ENCODE measurements around the gene YAF2.
"Not testable (repeated sequence)": the region's sequence is repeated elsewhere in the genome, so short reads cannot be mapped to it uniquely, and the experiment has no call there.

The YAF2 gene

GRCh38 chr12:42227525-42227924 is 10.5 kb downstream of the YAF2 start:
- not testable (repeated sequence) for H2AFZ ChIP-seq (ENCODE audit: low read length, unreplicated experiment); H3K27ac ChIP-seq (ENCODE audit: low read depth, low read length)
- peaks cover 24% of the 10 kb centered on the region for H3K79me2 ChIP-seq (ENCODE audit: control insufficient read depth, insufficient read depth, low read length, unreplicated experiment)

GRCh38 chr12:42224501-42224900 is 13.5 kb downstream of the YAF2 start:
- not testable (repeated sequence) for H3K27me3 ChIP-seq (ENCODE audit: insufficient read depth, low read length); H3K27ac ChIP-seq (ENCODE audit: low read depth, low read length); H3K36me3 ChIP-seq (ENCODE audit: insufficient read depth, low read length); H3K4me1 ChIP-seq (ENCODE audit: control insufficient read depth, insufficient read depth, low read length, unreplicated experiment); H3K79me2 ChIP-seq (ENCODE audit: control insufficient read depth, insufficient read depth, low read length, unreplicated experiment); H3K4me3 ChIP-seq (ENCODE audit: low read depth, low read length); H2AFZ ChIP-seq (ENCODE audit: low read length, unreplicated experiment)

More at GRCh38 chr12:42227525-42227924, 10.5 kb downstream of the YAF2 start:
- not testable (repeated sequence) for H3K27me3 ChIP-seq (ENCODE audit: insufficient read depth, low read length); H3K4me3 ChIP-seq (ENCODE audit: low read depth, low read length); H3K36me3 ChIP-seq (ENCODE audit: insufficient read depth, low read length)
- H3K4me1 ChIP-seq (ENCODE audit: control insufficient read depth, insufficient read depth, low read length, unreplicated experiment): peaks cover 12% of the 10 kb centered on the region

- Histone ChIP-seq H3K27ac (ENCODE audit: low read depth, low read length) (no peak overlapping the region), H3K4me1 (ENCODE audit: control insufficient read depth, insufficient read depth, low read length, unreplicated experiment) (peaks cover 6% of the 10 kb centered on the region), H3K79me2 (ENCODE audit: control insufficient read depth, insufficient read depth, low read length, unreplicated experiment) (peaks cover 8% of the 10 kb centered on the region), H2AFZ (ENCODE audit: low read length, unreplicated experiment) (no peak overlapping the region), H3K36me3 (ENCODE audit: insufficient read depth, low read length) (peaks cover 5% of the 10 kb centered on the region), H3K4me3 (ENCODE audit: low read depth, low read length) (no peak overlapping the region), H3K27me3 (ENCODE audit: insufficient read depth, low read length) (no peaks in the 10 kb centered on the region)
Measured at GRCh38 chr12:42222724-42223123, 15.3 kb downstream of the YAF2 start.

GRCh38 chr12:42221726-42222125 is 16.3 kb downstream of the YAF2 start:
- Histone ChIP-seq H3K4me3 (ENCODE audit: low read depth, low read length) (no peak overlapping the region), H3K27me3 (ENCODE audit: insufficient read depth, low read length) (no peaks in the 10 kb centered on the region), H3K27ac (ENCODE audit: low read depth, low read length) (no peak overlapping the region), H3K4me1 (ENCODE audit: control insufficient read depth, insufficient read depth, low read length, unreplicated experiment) (peaks cover 8% of the 10 kb centered on the region), H2AFZ (ENCODE audit: low read length, unreplicated experiment) (no peak overlapping the region), H3K36me3 (ENCODE audit: insufficient read depth, low read length) (peaks cover 5% of the 10 kb centered on the region), H3K79me2 (ENCODE audit: control insufficient read depth, insufficient read depth, low read length, unreplicated experiment) (peaks cover 10% of the 10 kb centered on the region)

- H3K4me1 ChIP-seq (ENCODE audit: control insufficient read depth, insufficient read depth, low read length, unreplicated experiment): peaks cover 8% of the 10 kb centered on the region
- H3K27me3 ChIP-seq (ENCODE audit: insufficient read depth, low read length): no peaks in the 10 kb centered on the region
- no peaks in the 10 kb centered on the region for H3K36me3 ChIP-seq (ENCODE audit: insufficient read depth, low read length)
- no peak overlapping the region for H3K4me3 ChIP-seq (ENCODE audit: low read depth, low read length)
- H3K79me2 ChIP-seq (ENCODE audit: control insufficient read depth, insufficient read depth, low read length, unreplicated experiment): peaks cover 21% of the 10 kb centered on the region
- no peak overlapping the region for H2AFZ ChIP-seq (ENCODE audit: low read length, unreplicated experiment)
- no peak overlapping the region for H3K27ac ChIP-seq (ENCODE audit: low read depth, low read length)
Measured at GRCh38 chr12:42217656-42218055, 20.4 kb downstream of the YAF2 start.

- Histone ChIP-seq H3K27ac (ENCODE audit: low read depth, low read length) (no peak overlapping the region), H2AFZ (ENCODE audit: low read length, unreplicated experiment) (no peak overlapping the region), H3K4me3 (ENCODE audit: low read depth, low read length) (no peak overlapping the region), H3K36me3 (ENCODE audit: insufficient read depth, low read length) (no peaks in the 10 kb centered on the region), H3K27me3 (ENCODE audit: insufficient read depth, low read length) (no peaks in the 10 kb centered on the region), H3K4me1 (ENCODE audit: control insufficient read depth, insufficient read depth, low read length, unreplicated experiment) (peaks cover 8% of the 10 kb centered on the region), H3K79me2 (ENCODE audit: control insufficient read depth, insufficient read depth, low read length, unreplicated experiment) (peaks cover 21% of the 10 kb centered on the region)
Measured at GRCh38 chr12:42216737-42217136, 21.3 kb downstream of the YAF2 start.

GRCh38 chr12:42215759-42216158 is 22.3 kb downstream of the YAF2 start:
- peaks cover 21% of the 10 kb centered on the region for H3K79me2 ChIP-seq (ENCODE audit: control insufficient read depth, insufficient read depth, low read length, unreplicated experiment)

GRCh38 chr12:42213954-42214426 is 24.1 kb downstream of the YAF2 start:
- Histone ChIP-seq H3K4me1 (ENCODE audit: control insufficient read depth, insufficient read depth, low read length, unreplicated experiment) (peaks cover 8% of the 10 kb centered on the region), H3K79me2 (ENCODE audit: control insufficient read depth, insufficient read depth, low read length, unreplicated experiment) (peaks cover 14% of the 10 kb centered on the region), H3K27me3 (ENCODE audit: insufficient read depth, low read length) (no peaks in the 10 kb centered on the region), H3K36me3 (ENCODE audit: insufficient read depth, low read length) (no peaks in the 10 kb centered on the region), H2AFZ (ENCODE audit: low read length, unreplicated experiment) (no peak overlapping the region), H3K4me3 (ENCODE audit: low read depth, low read length) (no peak overlapping the region), H3K27ac (ENCODE audit: low read depth, low read length) (no peak overlapping the region)

More at GRCh38 chr12:42215759-42216158, 22.3 kb downstream of the YAF2 start:
- not testable (repeated sequence) for H3K4me1 ChIP-seq (ENCODE audit: control insufficient read depth, insufficient read depth, low read length, unreplicated experiment); H3K27ac ChIP-seq (ENCODE audit: low read depth, low read length); H2AFZ ChIP-seq (ENCODE audit: low read length, unreplicated experiment); H3K4me3 ChIP-seq (ENCODE audit: low read depth, low read length); H3K36me3 ChIP-seq (ENCODE audit: insufficient read depth, low read length); H3K27me3 ChIP-seq (ENCODE audit: insufficient read depth, low read length)

- Histone ChIP-seq H3K27ac (ENCODE audit: low read depth, low read length) (no peak overlapping the region), H3K4me3 (ENCODE audit: low read depth, low read length) (no peak overlapping the region), H2AFZ (ENCODE audit: low read length, unreplicated experiment) (no peak overlapping the region), H3K79me2 (ENCODE audit: control insufficient read depth, insufficient read depth, low read length, unreplicated experiment) (peaks cover 14% of the 10 kb centered on the region), H3K4me1 (ENCODE audit: control insufficient read depth, insufficient read depth, low read length, unreplicated experiment) (peaks cover 5% of the 10 kb centered on the region), H3K36me3 (ENCODE audit: insufficient read depth, low read length) (no peaks in the 10 kb centered on the region), H3K27me3 (ENCODE audit: insufficient read depth, low read length) (no peaks in the 10 kb centered on the region)
Measured at GRCh38 chr12:42213023-42213422, 25.0 kb downstream of the YAF2 start.

- Histone ChIP-seq H2AFZ (ENCODE audit: low read length, unreplicated experiment) (no peak overlapping the region), H3K4me3 (ENCODE audit: low read depth, low read length) (no peak overlapping the region), H3K36me3 (ENCODE audit: insufficient read depth, low read length) (no peaks in the 10 kb centered on the region), H3K27ac (ENCODE audit: low read depth, low read length) (no peak overlapping the region), H3K27me3 (ENCODE audit: insufficient read depth, low read length) (no peaks in the 10 kb centered on the region), H3K4me1 (ENCODE audit: control insufficient read depth, insufficient read depth, low read length, unreplicated experiment) (no peaks in the 10 kb centered on the region), H3K79me2 (ENCODE audit: control insufficient read depth, insufficient read depth, low read length, unreplicated experiment) (no peaks in the 10 kb centered on the region)
Measured at GRCh38 chr12:42208574-42208973, 29.5 kb downstream of the YAF2 start.

GRCh38 chr12:42204819-42205218 is 33.2 kb downstream of the YAF2 start:
- H3K36me3 ChIP-seq (ENCODE audit: insufficient read depth, low read length): no peaks in the 10 kb centered on the region

More at GRCh38 chr12:42204819-42205218, 33.2 kb downstream of the YAF2 start:
- Histone ChIP-seq H3K4me1 (ENCODE audit: control insufficient read depth, insufficient read depth, low read length, unreplicated experiment) (no peaks in the 10 kb centered on the region), H2AFZ (ENCODE audit: low read length, unreplicated experiment) (no peak overlapping the region), H3K27ac (ENCODE audit: low read depth, low read length) (no peak overlapping the region), H3K27me3 (ENCODE audit: insufficient read depth, low read length) (no peaks in the 10 kb centered on the region), H3K79me2 (ENCODE audit: control insufficient read depth, insufficient read depth, low read length, unreplicated experiment) (no peaks in the 10 kb centered on the region), H3K4me3 (ENCODE audit: low read depth, low read length) (no peak overlapping the region)

Data from ACC112 (cell line).